H9 (cell line): ENCODE measurements around the gene SLC35A2. TPM values are rescaled to one million over a fixed set of nuclear protein-coding genes. Genes with fewer than 3 reads are reported as not detected.

Experiments used
- DNase-seq: peaks from one replicate; pipeline ENCODE4 v3.0.0-alpha.2; 2017
- H2AFZ ChIP-seq: one replicate; pipeline ENCODE4 v1.6.1; 2013; ENCODE audit warnings: mild to moderate bottlenecking, low read length, control low read depth, moderate library complexity
- H2AK5ac ChIP-seq: 2 replicates; pipeline ENCODE4 v1.6.1; 2013; ENCODE audit warnings: low read length, control low read depth, mixed read lengths; ENCODE audit not compliant: insufficient read length
- H2BK120ac ChIP-seq: one replicate; pipeline ENCODE4 v1.6.1; 2013; ENCODE audit warnings: low read depth, mild to moderate bottlenecking, low read length, control low read depth, inconsistent platforms; ENCODE audit not compliant: poor library complexity, severe bottlenecking
- H2BK12ac ChIP-seq: 2 replicates; pipeline ENCODE4 v1.6.1; 2013; ENCODE audit warnings: low read length, control low read depth, mixed read lengths, low read depth; ENCODE audit not compliant: insufficient read length
- H2BK15ac ChIP-seq: 2 replicates; pipeline ENCODE4 v1.6.1; 2013; ENCODE audit warnings: low read depth, low read length, control low read depth
- H2BK20ac ChIP-seq: one replicate; pipeline ENCODE4 v1.6.1; 2013; ENCODE audit warnings: low read depth, mild to moderate bottlenecking, low read length, control low read depth, inconsistent platforms; ENCODE audit not compliant: poor library complexity, severe bottlenecking
- H2BK5ac ChIP-seq: 2 replicates; pipeline ENCODE4 v1.6.1; 2013; ENCODE audit warnings: low read length, control low read depth, mixed read lengths; ENCODE audit not compliant: insufficient read length
- H3K14ac ChIP-seq: 2 replicates; pipeline ENCODE4 v1.6.1; 2013; ENCODE audit warnings: low read length, control low read depth; ENCODE audit not compliant: insufficient read depth
- H3K18ac ChIP-seq: 2 replicates; pipeline ENCODE4 v1.6.1; 2013; ENCODE audit warnings: low read depth, mild to moderate bottlenecking, mixed read lengths, low read length, control low read depth; ENCODE audit not compliant: insufficient read length
- H3K23ac ChIP-seq: 2 replicates; pipeline ENCODE4 v1.6.1; 2013; ENCODE audit warnings: low read length, control low read depth, mixed read lengths, low read depth; ENCODE audit not compliant: insufficient read length
- H3K23me2 ChIP-seq: 2 replicates; pipeline ENCODE4 v1.6.1; 2013; ENCODE audit warnings: low read depth, mild to moderate bottlenecking, mixed read lengths, low read length, control low read depth; ENCODE audit not compliant: insufficient read length, poor library complexity, severe bottlenecking
- H3K27ac ChIP-seq: 2 replicates; pipeline ENCODE4 v1.5.1; 2013; ENCODE audit warnings: low read length, control low read depth, mixed read lengths, low read depth; ENCODE audit not compliant: insufficient read length
- H3K27me3 ChIP-seq: 2 replicates; pipeline ENCODE4 v1.6.1; 2013; ENCODE audit warnings: low read length, control low read depth, inconsistent platforms; ENCODE audit not compliant: insufficient read depth
- H3K4ac ChIP-seq: 2 replicates; pipeline ENCODE4 v1.6.1; 2013; ENCODE audit warnings: low read depth, mild to moderate bottlenecking, control low read depth, inconsistent platforms, low read length, moderate library complexity
- H3K4me1 ChIP-seq: 2 replicates; pipeline ENCODE4 v1.6.1; 2013; ENCODE audit warnings: low read length, control low read depth, inconsistent platforms; ENCODE audit not compliant: insufficient read depth
- H3K4me2 ChIP-seq: 2 replicates; pipeline ENCODE4 v1.6.1; 2013; ENCODE audit warnings: low read length, control low read depth, mixed read lengths; ENCODE audit not compliant: insufficient read length, insufficient read depth
- H3K56ac ChIP-seq: 2 replicates; pipeline ENCODE4 v1.6.1; 2013; ENCODE audit warnings: low read depth, mild to moderate bottlenecking, mixed read lengths, low read length, control low read depth; ENCODE audit not compliant: insufficient read length
- H3K79me1 ChIP-seq: 2 replicates; pipeline ENCODE4 v1.6.1; 2013; ENCODE audit warnings: low read depth, mild to moderate bottlenecking, moderate library complexity, low read length, control low read depth, inconsistent platforms; ENCODE audit not compliant: insufficient read depth, poor library complexity, severe bottlenecking
- H3K79me2 ChIP-seq: 2 replicates; pipeline ENCODE4 v1.6.1; 2013; ENCODE audit warnings: low read length, control low read depth, inconsistent platforms; ENCODE audit not compliant: insufficient read depth
- H3K9ac ChIP-seq: 2 replicates; pipeline ENCODE4 v1.6.1; 2013; ENCODE audit warnings: low read length, control low read depth, mixed read lengths; ENCODE audit not compliant: insufficient read length; ENCODE audit errors: extremely low read depth
- H3K9me3 ChIP-seq: one replicate; pipeline ENCODE4 v1.6.1; 2013; ENCODE audit warnings: low read depth, low read length, inconsistent platforms; ENCODE audit not compliant: control insufficient read depth
- H3T11ph ChIP-seq: one replicate; pipeline ENCODE4 v1.6.1; 2013; ENCODE audit warnings: mild to moderate bottlenecking, low read length, control low read depth, inconsistent platforms
- H4K20me1 ChIP-seq: one replicate; pipeline ENCODE4 v1.6.1; 2013; ENCODE audit not compliant: control insufficient read depth, insufficient read length, insufficient read depth
- H4K5ac ChIP-seq: 2 replicates; pipeline ENCODE4 v1.6.1; 2013; ENCODE audit warnings: low read depth, mild to moderate bottlenecking, mixed read lengths, low read length, control low read depth; ENCODE audit not compliant: insufficient read length
- H4K8ac ChIP-seq: replicated peaks from 2 replicates; pipeline ENCODE4 v1.6.1; 2013; ENCODE audit warnings: low read length, control low read depth, mixed read lengths, low read depth; ENCODE audit not compliant: insufficient read length
- H4K91ac ChIP-seq: 2 replicates; pipeline ENCODE4 v1.6.1; 2013; ENCODE audit warnings: low read depth, mild to moderate bottlenecking, moderate library complexity, mixed read lengths, low read length, control low read depth; ENCODE audit not compliant: insufficient read length
- H3K27ac Mint-ChIP-seq, 3 experiments: 2 replicates in 2 of 3; 3 replicates in 1 of 3; pipeline ENCODE4 v1.8.0; 2020 to 2021; ENCODE audit warnings: mixed read lengths in 3 of 3, mild to moderate bottlenecking in 1 of 3, moderate library complexity in 1 of 3
- H3K27me3 Mint-ChIP-seq: 2 replicates; pipeline ENCODE4 v1.8.0; 2021; ENCODE audit warnings: low read depth, mild to moderate bottlenecking, moderate library complexity, mixed read lengths
- H3K36me3 Mint-ChIP-seq, 3 experiments: 2 replicates in 2 of 3; 3 replicates in 1 of 3; pipeline ENCODE4 v1.8.0; 2020 to 2021; ENCODE audit warnings: low read depth in 3 of 3, mixed read lengths in 3 of 3; ENCODE audit not compliant: insufficient read depth in 1 of 3
- H3K4me1 Mint-ChIP-seq, 2 experiments: 2 replicates each; pipeline ENCODE4 v1.8.0; 2020; ENCODE audit warnings: mixed read lengths in 2 of 2
- H3K4me3 Mint-ChIP-seq, 2 experiments: 2 replicates in 1 of 2; 3 replicates in 1 of 2; pipeline ENCODE4 v1.8.0; 2020 to 2021; ENCODE audit warnings: mild to moderate bottlenecking in 2 of 2, mixed read lengths in 2 of 2, moderate library complexity in 1 of 2
- H3K9me3 Mint-ChIP-seq, 2 experiments: 2 replicates in 1 of 2; 3 replicates in 1 of 2; pipeline ENCODE4 v1.8.0; 2020; ENCODE audit warnings: mild to moderate bottlenecking in 2 of 2, mixed read lengths in 2 of 2, moderate library complexity in 1 of 2
- WGBS: extraction: QIAGEN DNeasy Blood & Tissue Kit; methylation state at CpG from one replicate; pipeline ENCODE4 v1.1.7; 2013; ENCODE audit warnings: missing lambda C conversion rate, low lambda C conversion rate, mixed read lengths; ENCODE audit not compliant: insufficient read length; ENCODE audit errors: extremely low coverage; 5-methylcytosine and 5-hydroxymethylcytosine counted together
- total RNA-seq: library from RNA; stranded (reverse); gene quantifications from 2 replicates; pipeline ENCODE4 v1.2.1, GENCODE V29; 2021
- TF ChIP-seq, protein P1 (sequence below): fragments of 200-600 bp; sonication (generic); conservative IDR thresholded peaks from 3 replicates; pipeline ENCODE4 v1.8.0; 2021; ENCODE audit warnings: antibody characterized with exemption, mild to moderate bottlenecking

Gene SLC35A2
- total RNA-seq, 1 experiment from 2014 or later: 32.9 TPM

- H2BK12ac ChIP-seq: no peak overlapping the region
- H3K14ac ChIP-seq: no peak overlapping the region
- Mint-ChIP-seq H3K36me3 (peaks cover 23 to 63% (median 44%) of the 10 kb centered on the region in 3 experiments), H3K27ac (no peak overlapping the region), H3K4me3 (0 out of 5 replicates have a peak overlapping the region, but pooled peaks of 1 of the 2 experiments have one; percentile 17), H3K27me3 (no peaks in the 10 kb centered on the region; the same call in none of the 2 replicates), H3K4me1 (peaks cover 5 to 12% of the 10 kb centered on the region in 2 experiments), H3K9me3 (peaks cover 77 to 86% of the 10 kb centered on the region in 2 experiments)
- WGBS: no CpG with 5 or more reads among the region's 7 CpGs
- no peaks in the 10 kb centered on the region for H3K79me1 ChIP-seq
- H3K27me3 ChIP-seq: no peaks in the 10 kb centered on the region
- H3K9ac ChIP-seq: no peak overlapping the region
- no peak for DNase-seq
- no peak overlapping the region for H2BK15ac ChIP-seq
- no peak overlapping the region for H4K5ac ChIP-seq
- H4K20me1 ChIP-seq: peaks cover 3% of the 10 kb centered on the region
- H3K23me2 ChIP-seq: peaks cover 10% of the 10 kb centered on the region
- no peak overlapping the region for H2BK120ac ChIP-seq
- no peak overlapping the region for H3T11ph ChIP-seq
- TF ChIP-seq, protein P1, sequence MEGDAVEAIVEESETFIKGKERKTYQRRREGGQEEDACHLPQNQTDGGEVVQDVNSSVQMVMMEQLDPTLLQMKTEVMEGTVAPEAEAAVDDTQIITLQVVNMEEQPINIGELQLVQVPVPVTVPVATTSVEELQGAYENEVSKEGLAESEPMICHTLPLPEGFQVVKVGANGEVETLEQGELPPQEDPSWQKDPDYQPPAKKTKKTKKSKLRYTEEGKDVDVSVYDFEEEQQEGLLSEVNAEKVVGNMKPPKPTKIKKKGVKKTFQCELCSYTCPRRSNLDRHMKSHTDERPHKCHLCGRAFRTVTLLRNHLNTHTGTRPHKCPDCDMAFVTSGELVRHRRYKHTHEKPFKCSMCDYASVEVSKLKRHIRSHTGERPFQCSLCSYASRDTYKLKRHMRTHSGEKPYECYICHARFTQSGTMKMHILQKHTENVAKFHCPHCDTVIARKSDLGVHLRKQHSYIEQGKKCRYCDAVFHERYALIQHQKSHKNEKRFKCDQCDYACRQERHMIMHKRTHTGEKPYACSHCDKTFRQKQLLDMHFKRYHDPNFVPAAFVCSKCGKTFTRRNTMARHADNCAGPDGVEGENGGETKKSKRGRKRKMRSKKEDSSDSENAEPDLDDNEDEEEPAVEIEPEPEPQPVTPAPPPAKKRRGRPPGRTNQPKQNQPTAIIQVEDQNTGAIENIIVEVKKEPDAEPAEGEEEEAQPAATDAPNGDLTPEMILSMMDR: no peak
- no peak overlapping the region for H2BK20ac ChIP-seq
- no peak overlapping the region for H4K8ac ChIP-seq
- no peak overlapping the region for H3K27ac ChIP-seq
- H3K9me3 ChIP-seq: no peaks in the 10 kb centered on the region
- no peak overlapping the region for H2BK5ac ChIP-seq
- H3K4ac ChIP-seq: no peak overlapping the region
- H3K4me1 ChIP-seq: no peaks in the 10 kb centered on the region
- H2AK5ac ChIP-seq: no peak overlapping the region
- H3K56ac ChIP-seq: no peak overlapping the region
- H3K79me2 ChIP-seq: no peaks in the 10 kb centered on the region; the same call in 1 of the 2 replicates
- no peak overlapping the region for H4K91ac ChIP-seq
- no peak overlapping the region for H2AFZ ChIP-seq
- H3K4me2 ChIP-seq: no peak overlapping the region
- no peak overlapping the region for H3K18ac ChIP-seq
- no peak overlapping the region for H3K23ac ChIP-seq
Observed at GRCh38 chrX:48901069-48901468, 10.4 kb downstream of the SLC35A2 start.
